Activated CD4-positive, CD25-positive, alpha-beta regulatory T cell treated with anti-CD3 and anti-CD28 coated beads, Interleukin-2, amount 50 U/mL, for 24 hours (primary cell): Measurements from ENCODE around the gene INO80D.

ENCODE experiments used
- ATAC-seq, 2 donors: fragments of 150-1000 bp; cut with Tn5 transposase; one replicate each; pipeline ENCODE4 v1.10.0; 2021; ENCODE audit warnings: mild to moderate bottlenecking in 1 of 2, moderate library complexity in 1 of 2

The INO80D gene

DNA sequence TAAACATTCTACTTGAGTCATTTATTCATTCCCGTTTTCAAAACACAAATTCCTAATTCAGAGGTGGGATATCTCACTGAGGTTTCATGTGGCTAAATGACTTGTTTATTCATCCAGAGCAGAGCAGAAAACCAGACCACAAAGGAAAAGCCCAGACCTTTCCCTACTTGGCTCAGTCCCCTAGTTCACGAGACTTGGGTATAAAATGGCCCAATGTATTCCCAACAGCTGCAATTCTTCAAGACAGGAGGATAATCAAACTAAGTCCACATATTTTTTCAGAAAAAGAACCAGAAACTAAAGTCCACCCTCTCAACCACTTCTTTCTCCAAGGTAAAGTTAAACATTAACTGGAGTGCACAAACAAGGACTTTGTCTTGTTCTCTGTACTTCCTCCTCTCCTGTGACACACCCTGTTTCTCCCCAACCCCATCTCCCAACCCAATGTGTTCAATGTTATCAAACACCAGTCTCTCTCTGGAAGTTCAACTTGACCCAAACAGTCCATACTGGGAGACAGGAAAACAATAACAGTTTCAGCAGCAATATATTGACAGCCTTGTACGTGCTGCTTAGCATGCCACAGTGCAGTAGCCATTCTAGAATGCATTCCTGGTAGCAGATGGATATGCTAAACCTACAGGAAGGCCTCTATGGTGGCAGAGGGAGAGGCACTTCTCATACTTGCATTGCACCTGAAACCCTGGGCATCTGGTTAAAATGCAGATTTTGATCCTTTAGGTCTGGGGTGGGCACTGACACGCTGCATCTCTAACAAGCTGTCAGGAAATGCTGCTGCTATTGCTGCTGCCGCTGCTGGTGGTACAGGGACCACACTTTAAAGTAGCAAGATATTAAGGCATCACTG, 110.7 kb downstream of the INO80D start:
- ATAC-seq: no peak

DNA sequence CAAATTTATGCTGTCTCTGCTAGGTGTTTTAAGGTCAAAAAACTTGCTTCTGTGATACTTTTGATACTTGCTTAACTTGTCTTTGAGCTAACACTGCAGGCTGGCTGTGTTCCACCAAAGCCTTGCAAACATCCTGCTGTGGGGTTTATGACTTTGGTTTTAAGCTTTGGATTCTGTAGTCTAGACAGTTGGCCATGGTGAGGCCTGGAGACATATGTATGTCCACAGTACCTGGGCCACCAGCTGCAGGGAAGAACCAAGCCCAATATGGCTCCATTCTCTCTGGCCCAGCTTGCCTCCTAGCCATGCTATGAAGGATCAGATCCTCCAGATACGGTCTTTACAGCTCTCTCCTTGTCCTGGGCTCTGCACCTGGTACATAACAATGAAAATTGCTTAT, 113.9 kb downstream of the INO80D start:
- ATAC-seq: no peak

DNA sequence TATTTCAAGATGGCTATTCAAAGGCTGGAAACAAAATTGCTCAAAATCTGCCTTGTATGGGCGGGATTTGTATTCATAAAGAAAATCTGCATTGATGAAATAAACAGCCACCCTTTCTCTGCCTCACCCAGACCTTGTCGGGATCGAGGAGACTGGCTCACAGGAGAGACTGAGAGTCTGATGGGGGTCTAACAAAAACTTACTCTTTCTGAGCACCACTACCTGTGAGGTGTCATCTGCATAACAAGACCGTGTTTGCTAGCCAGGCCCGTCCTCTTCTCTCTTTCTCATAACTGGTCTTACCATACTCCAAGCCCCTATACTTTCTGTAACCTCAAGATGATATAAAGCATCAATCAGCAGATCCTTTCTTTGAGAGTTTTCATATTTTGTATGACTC, 115.6 kb downstream of the INO80D start:
- no peak for ATAC-seq

GRCh38 chr2:205969584-205969983, 116.4 kb downstream of the INO80D start:
- ATAC-seq: no peak

GRCh38 chr2:205967391-205968075, 118.4 kb downstream of the INO80D start:
- ATAC-seq: no peak

- ATAC-seq: no peak
These were observed 120.3 kb downstream of the INO80D start for GRCh38 chr2:205965707-205966106.

DNA sequence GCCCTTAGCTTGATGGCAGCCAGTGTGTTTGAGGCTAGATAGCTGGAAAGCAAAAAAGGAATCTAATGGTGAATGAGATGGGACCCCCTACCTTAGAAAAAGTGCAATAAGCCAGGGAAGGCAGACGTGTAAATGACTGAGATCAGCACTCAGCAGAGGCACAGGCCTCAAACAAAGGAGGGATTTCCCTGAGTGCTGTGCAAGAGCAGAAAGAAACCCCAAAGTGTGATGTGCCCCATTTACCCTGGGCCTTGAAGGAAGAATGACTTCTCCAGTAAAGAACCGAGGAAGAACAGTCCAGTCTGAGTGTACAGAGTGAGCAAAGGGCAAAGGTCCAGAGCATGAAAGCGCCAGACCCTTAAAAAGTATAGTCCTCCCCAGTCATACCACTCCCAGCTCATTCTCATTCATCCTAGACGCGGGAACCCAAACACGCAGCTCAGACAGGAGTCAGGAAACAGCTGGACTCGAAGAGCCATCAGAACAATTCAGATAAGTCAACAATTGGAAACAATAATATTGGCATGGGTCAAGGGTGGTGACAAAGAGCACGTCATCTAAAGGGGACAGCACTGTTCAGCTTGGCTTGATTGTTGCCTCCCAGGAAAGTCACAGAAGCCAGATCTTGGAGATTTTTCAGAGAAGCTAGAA, 121.7 kb downstream of the INO80D start:
- ATAC-seq: no peak

DNA sequence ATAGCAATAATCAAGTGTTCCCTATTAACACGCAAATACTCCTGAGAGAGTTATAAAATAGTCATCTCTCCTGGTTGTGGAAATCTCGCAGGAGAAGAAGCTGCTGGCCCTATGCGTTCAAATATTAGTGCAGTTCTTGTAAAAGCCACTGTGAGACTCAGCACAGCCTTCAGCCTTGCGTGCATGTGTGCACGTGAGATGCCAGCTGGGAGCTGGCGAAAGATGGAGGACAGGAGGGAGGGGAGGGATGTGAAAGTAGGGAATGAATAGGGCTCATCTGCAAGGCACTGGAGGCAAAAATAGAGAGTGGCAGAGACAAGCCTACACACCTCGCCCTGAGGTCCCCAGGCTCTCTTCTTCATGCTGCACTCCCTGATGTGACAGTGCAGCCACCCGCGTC, 126.5 kb downstream of the INO80D start:
- ATAC-seq: no peak

DNA sequence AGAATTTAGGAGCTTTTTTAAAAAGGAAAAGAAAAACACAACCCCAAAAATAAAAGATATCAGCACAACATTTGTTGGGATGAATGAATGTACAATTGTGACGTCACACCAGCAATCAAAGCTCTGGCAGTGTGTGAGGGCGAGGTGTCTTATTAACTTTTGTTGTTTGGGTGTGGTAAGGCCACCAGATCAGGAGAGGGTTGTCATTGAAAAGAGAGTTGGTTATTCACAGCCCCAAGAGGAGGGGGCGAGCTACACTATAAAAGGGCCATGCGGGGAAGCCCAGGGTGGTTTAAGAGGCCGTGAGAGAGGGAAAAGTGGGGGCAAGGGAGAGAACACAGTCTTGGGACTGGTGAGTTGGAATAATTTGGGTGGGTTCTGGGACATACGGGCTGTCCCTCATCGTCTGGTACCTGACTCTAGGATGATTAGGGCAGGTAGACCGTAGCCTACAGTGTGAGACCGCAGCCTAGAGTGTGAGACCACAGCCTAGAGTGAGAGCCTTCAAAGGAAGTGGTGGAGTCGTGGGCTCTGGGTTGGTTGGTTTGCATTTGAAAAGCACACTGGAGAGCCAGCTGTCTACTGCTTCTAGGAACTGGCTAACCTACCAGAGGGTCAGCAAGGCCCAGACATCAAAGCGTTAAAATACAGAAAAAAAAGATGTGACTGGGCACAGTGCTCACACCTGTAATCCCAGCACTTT, 128.4 kb downstream of the INO80D start:
- ATAC-seq: no peak

- ATAC-seq: no peak
These were observed 131.3 kb downstream of the INO80D start for GRCh38 chr2:205954707-205955106.

GRCh38 chr2:205952282-205952681, 133.7 kb downstream of the INO80D start:
- ATAC-seq: no peak

DNA sequence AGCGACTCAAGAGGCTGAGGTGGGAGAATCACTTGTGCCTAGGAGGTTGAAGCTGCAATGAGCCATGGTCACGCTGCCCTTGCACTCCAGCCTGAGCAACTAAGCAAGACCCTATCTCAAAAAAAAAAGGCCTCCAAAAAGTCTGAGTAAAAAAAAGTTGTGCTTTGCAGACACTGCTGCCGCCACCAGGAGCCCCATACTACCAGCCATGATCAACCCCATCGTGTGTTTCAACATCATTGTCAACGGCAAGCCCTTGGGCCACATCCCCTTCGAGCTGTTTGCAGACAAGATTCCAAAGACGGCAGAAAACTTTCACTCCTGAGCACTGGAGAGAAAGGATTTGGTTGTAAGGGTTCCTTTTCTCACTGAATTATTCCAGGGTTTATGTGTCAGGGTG, 137.1 kb downstream of the INO80D start:
- no peak for ATAC-seq

DNA sequence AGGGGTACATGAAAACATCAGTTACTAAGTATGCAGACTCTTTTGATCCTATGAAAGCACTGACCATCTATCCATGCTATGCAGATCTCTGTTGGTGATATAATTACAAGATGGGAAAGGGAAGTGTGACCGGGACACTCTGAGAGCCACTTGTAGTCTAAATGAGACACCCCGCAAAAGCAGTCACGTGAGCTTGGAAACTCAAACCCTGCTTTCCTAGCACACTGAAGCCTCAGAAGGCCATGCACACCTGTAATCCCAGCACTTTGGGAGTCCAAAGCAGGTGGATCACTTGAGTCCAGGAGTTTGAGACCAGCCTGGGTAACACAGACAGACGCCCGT, 137.5 kb downstream of the INO80D start:
- ATAC-seq: no peak

GRCh38 chr2:205947621-205948495, 138.1 kb downstream of the INO80D start:
- peak; percentile 44 to 48 for ATAC-seq

DNA sequence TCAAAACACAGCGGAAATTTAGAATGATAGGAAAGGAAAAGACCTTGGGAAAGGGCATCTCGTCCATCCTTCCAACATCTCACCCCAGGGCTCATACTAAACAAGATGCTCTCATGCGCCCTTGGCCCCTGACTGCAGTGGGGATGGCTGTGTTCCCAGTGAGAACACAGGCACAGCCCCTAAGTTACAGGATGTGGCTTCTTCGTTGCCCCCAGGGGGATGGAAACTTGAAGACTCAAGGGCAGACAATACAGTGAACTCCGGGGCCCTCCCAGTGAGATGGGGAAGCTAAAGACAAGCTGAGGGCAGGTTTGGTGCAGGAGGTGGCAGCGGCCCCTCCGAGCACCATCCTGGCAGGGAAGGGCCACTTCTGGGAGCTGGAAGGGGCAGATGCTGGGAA, 139.7 kb downstream of the INO80D start:
- no peak for ATAC-seq
